Tibial artery (tissue), 4 donors: Measurements from ENCODE around the gene BRSK2.
A peak's percentile ranks its signal among the peaks of the same experiment; 100 is the strongest.

ENCODE experiments used
- DNase-seq, 2 donors: peaks; one replicate each; pipeline ENCODE4 v3.0.0-alpha.2; 2019
- H3K27ac ChIP-seq, 2 donors: fragments of 200-600 bp; sonication (generic) in 1 of 2; 1 replicate in 1 of 2; 2 replicates in 1 of 2; pipeline ENCODE4 v1.5.1; 2018 to 2019; ENCODE audit warnings: mild to moderate bottlenecking in 1 of 2
- H3K27me3 ChIP-seq, 2 donors: fragments of 200-600 bp; sonication (generic) in 1 of 2; one replicate each; pipeline versions ENCODE4 v1.5.1 to v1.6.0; 2016 to 2019
- H3K36me3 ChIP-seq, 3 donors: fragments of 200-600 bp; sonication (generic) in 2 of 3; one replicate each; pipeline ENCODE4 v1.5.1; 2016 to 2019; ENCODE audit warnings: mild to moderate bottlenecking in 2 of 3
- H3K4me1 ChIP-seq, 4 donors: fragments of 200-600 bp; sonication (generic) in 2 of 4; 1 replicate in 3 of 4; 2 replicates in 1 of 4; pipeline ENCODE4 v1.5.1; 2016 to 2019
- H3K4me3 ChIP-seq, 2 donors: fragments of 200-600 bp; sonication (generic) in 1 of 2; 1 replicate in 1 of 2; 2 replicates in 1 of 2; pipeline ENCODE4 v1.5.1; 2018 to 2019; ENCODE audit warnings: mild to moderate bottlenecking in 2 of 2
- H3K9me3 ChIP-seq, 3 donors: fragments of 200-600 bp; sonication (generic) in 1 of 3; one replicate each; pipeline ENCODE4 v1.5.1; 2016 to 2019
- CTCF ChIP-seq, 2 experiments: fragments of 200-600 bp in 1 of 2; fragments of 450-650 bp in 1 of 2; IDR thresholded peaks; one replicate each; pipeline ENCODE4 v1.5.1; 2017 to 2019; ENCODE audit warnings: antibody characterized with exemption in 2 of 2, mild to moderate bottlenecking in 1 of 2, moderate library complexity in 1 of 2
- intact Hi-C: fragments of 100-400 bp; cut with DNase I; formaldehyde crosslinking; loops from one replicate; pipeline ENCODE4 v1.15.0; 2023; ENCODE audit warnings: low total_unique reads

BRSK2 gene

GRCh38 chr11:1384199-1384970 is 5.3 kb upstream of the BRSK2 start:
- H3K4me3 ChIP-seq = no peak overlapping the region
- H3K27ac ChIP-seq = no peak overlapping the region
- peaks cover 0 to 20% (median 14%) of the 10 kb centered on the region in 4 donors for H3K4me1 ChIP-seq
- DNase-seq = no peak
- intact Hi-C loops = no loop called here
- peaks cover 0 to 3% (median 0%) of the 10 kb centered on the region in 3 donors for H3K9me3 ChIP-seq
- peaks cover 0 to 20% of the 10 kb centered on the region in 2 donors for H3K27me3 ChIP-seq
- no peaks in the 10 kb centered on the region for H3K36me3 ChIP-seq
- no peak for TF ChIP-seq CTCF (IDR thresholded peaks at IDR 0.05)

- Histone ChIP-seq H3K4me3 (no peak overlapping the region), H3K27ac (no peak overlapping the region), H3K27me3 (peaks cover 0 to 39% of the 10 kb centered on the region in 2 donors), H3K4me1 (peaks cover 0 to 29% (median 25%) of the 10 kb centered on the region in 4 donors), H3K9me3 (no peaks in the 10 kb centered on the region), H3K36me3 (no peaks in the 10 kb centered on the region)
- TF ChIP-seq CTCF (IDR thresholded peaks at IDR 0.05) = no peak
- no peak for DNase-seq
- intact Hi-C loops = no loop called here
These were observed 2.2 kb upstream of the BRSK2 start for GRCh38 chr11:1387521-1387920.

- Histone ChIP-seq H3K36me3 (no peaks in the 10 kb centered on the region), H3K9me3 (no peaks in the 10 kb centered on the region), H3K27ac (no peak overlapping the region), H3K27me3 (peaks cover 0 to 39% of the 10 kb centered on the region in 2 donors), H3K4me1 (peaks cover 0 to 24% (median 21%) of the 10 kb centered on the region in 4 donors), H3K4me3 (no peak overlapping the region)
- TF ChIP-seq CTCF (IDR thresholded peaks at IDR 0.05) = no peak
- DNase-seq = no peak
- intact Hi-C loops = no loop called here
These were observed 1.6 kb upstream of the BRSK2 start for GRCh38 chr11:1387961-1388762.

- Histone ChIP-seq H3K4me3 (peak overlapping the region; percentile 43 to 54), H3K27me3 (peaks cover 0 to 44% of the 10 kb centered on the region in 2 donors), H3K36me3 (no peaks in the 10 kb centered on the region), H3K27ac (no peak overlapping the region), H3K4me1 (peaks cover 0 to 19% (median 17%) of the 10 kb centered on the region in 4 donors), H3K9me3 (no peaks in the 10 kb centered on the region)
- intact Hi-C loops = no loop called here
- TF ChIP-seq CTCF (IDR thresholded peaks at IDR 0.05) = no peak
- DNase-seq = no peak
These were observed 1.0 kb upstream of the BRSK2 start for GRCh38 chr11:1388763-1389102.

- peak; percentile 97 to 98 for DNase-seq
- Histone ChIP-seq H3K4me3 (peak overlapping the region; percentile 43 to 54), H3K36me3 (no peaks in the 10 kb centered on the region), H3K27ac (peak overlapping the region; percentile 29 to 52), H3K4me1 (peaks cover 0 to 19% (median 17%) of the 10 kb centered on the region in 4 donors), H3K27me3 (peaks cover 0 to 41% of the 10 kb centered on the region in 2 donors), H3K9me3 (no peaks in the 10 kb centered on the region)
- no peak for TF ChIP-seq CTCF (IDR thresholded peaks at IDR 0.05)
- intact Hi-C loops = no loop called here
These were observed 417 bp upstream of the BRSK2 start for GRCh38 chr11:1389103-1389931.
